AG09319 (cell line): ENCODE results near the gene TROAP.
"Not testable (repeated sequence)": the region's sequence is repeated elsewhere in the genome, so short reads cannot be mapped to it uniquely, and the experiment has no call there.

Experiments used
- DNase-seq: peaks from one replicate; pipeline ENCODE4 v3.0.0-alpha.2; 2010; ENCODE audit warnings: low read depth; ENCODE audit errors: extremely low read depth
- CTCF ChIP-seq: IDR thresholded peaks from 2 replicates; pipeline ENCODE4 v1.5.1; 2011; ENCODE audit warnings: low read depth, mild to moderate bottlenecking, inconsistent platforms, low read length, moderate library complexity

TROAP gene

GRCh38 chr12:49332441-49332861, 9.4 kb downstream of the TROAP start:
- DNase-seq, result no peak
- no peak for TF ChIP-seq CTCF

- TF ChIP-seq CTCF, result no peak
- DNase-seq, result no peak
Measured at GRCh38 chr12:49332891-49333371, 9.9 kb downstream of the TROAP start.

- DNase-seq, result not testable (repeated sequence)
Measured at GRCh38 chr12:49333778-49334177, 10.7 kb downstream of the TROAP start.

- DNase-seq, result no peak
Measured at GRCh38 chr12:49334226-49334625, 11.2 kb downstream of the TROAP start.

DNA sequence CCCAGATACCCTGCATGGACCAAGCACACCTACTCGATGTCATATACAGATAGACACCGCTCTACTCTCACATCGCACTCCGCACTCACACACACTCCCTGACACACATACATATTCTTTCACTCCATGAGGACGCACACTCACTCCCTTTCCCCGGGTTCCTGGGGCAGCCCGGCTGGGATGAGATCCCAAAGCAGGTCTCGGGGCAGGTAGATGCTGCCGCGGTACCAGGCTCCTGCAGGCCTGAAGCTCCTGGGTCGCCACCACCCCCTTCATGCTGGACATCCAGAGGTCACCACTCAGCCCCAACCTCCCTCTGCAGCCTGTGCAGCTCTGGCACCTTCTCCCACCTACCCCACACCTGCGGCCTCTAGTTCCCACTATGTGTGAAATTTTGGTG, 11.6 kb downstream of the TROAP start:
- no peak for TF ChIP-seq CTCF
- DNase-seq, result no peak

More at GRCh38 chr12:49334226-49334625, 11.2 kb downstream of the TROAP start:
- no peak for TF ChIP-seq CTCF

GRCh38 chr12:49335118-49335954, 12.3 kb downstream of the TROAP start:
- no peak for TF ChIP-seq CTCF

DNA sequence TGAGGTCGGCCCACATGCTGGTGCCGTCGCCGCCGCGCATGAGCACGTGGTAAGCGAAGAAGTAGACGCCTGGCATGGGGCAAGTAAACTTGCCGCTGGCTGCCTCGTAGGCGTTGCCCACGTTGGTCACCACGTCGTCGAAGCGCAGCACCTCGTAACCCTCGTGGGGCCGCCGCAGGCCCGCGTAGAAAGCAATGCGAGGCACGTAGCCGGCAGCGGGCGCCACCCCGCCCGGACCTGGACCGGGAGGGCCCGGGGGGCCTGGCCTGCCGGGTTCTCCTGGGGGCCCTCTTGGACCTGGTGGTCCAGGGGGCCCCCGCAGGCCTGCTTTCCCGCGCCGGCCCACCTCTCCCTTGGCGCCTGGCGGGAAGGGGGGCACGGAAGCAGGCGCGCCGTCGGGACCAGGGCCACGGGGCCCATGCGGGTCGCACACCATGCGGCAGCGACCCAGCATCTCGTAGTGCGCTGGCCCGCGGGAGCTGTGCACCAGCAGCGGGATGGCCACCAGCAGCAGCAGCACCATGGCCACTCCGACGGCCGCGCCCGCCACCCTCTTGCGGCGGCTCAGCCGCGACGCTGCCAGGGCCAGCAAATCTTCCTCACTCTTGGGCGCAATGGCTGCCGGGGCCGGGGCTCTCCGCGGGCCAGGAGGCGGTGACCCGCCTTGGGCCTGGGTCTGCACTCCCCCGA, 13.0 kb downstream of the TROAP start:
- DNase-seq, result no peak

More at GRCh38 chr12:49335118-49335954, 12.3 kb downstream of the TROAP start:
- no peak for DNase-seq

More for the DNA sequence above, 13.0 kb downstream of the TROAP start:
- TF ChIP-seq CTCF, result no peak
